ENCODE results near the gene CCDC92.

CCDC92 gene

DNA sequence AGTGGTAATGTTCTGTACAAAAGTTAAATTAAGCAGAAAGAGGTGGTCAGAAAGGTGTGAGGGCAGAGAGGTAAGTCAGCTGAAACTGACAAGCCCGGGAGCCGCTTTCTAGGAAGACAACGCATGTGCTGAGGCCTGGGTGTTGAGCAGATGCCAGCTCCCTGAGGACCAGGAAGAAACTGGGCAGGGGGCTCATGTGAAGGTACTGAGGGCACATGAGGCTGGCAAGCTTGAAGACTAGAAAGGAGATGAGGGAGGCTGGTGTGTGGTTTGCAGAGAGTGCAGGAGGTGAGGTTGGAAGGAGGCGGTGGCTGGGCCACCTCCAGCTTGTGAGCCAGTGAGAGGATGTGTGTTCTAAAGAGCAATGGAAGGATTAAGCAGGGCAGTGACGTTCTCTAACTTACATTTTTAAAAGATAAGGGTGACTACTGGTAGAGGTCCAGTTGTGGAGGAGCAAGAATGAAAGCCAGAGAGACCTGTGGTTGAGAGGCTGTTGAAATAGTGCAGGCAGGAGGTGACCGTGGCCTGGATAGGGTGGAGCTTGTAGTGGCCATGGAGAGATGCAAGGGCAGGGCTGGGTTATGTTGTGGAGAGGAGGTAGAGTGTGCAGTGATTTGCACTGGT is 29.5 kb upstream of the CCDC92 start:
- no peak for DNase-seq (ENCODE audit: low read depth in 2 of 2)

DNA sequence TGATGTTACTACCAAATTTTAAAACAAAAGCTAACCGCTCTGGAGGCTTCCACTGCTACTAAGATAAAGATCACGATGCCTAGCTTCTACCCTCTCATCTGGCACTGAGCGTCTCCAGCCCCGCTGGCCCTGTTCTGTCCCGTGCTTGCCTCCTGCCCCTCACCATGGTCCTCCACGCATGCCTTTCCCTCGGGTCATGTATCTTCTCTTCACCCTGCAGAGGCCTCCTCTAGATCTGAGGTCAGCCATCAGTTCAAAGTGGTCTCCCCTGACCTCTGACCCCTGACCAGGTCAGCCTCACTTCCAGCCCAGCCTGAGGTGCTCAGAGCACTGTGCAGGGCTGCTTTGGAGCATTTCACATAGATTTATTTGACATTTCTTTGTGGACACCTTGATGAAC is 28.7 kb upstream of the CCDC92 start:
- DNase-seq (ENCODE audit: low read depth in 2 of 2) = no peak

DNA sequence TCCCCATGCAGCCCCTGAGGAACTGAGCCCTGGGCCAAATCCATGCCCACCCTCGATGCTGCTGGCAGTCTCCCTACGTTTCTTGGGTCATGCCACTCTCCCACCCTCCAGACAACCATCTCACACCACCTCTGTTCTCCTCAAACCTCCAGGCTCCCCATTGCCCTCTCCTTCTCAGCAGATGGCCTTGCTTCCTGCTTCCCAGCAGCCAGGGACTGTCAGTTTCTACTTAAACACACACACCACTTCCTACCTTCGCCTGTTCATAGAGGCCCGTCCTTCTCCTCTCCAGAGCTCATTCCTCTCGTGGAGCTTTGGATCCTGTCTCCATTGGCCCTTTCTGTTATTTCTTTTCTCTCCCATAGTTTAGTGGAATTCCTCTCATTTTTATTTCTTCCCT is 27.5 kb upstream of the CCDC92 start:
- DNase-seq (ENCODE audit: low read depth in 2 of 2) = no peak

DNA sequence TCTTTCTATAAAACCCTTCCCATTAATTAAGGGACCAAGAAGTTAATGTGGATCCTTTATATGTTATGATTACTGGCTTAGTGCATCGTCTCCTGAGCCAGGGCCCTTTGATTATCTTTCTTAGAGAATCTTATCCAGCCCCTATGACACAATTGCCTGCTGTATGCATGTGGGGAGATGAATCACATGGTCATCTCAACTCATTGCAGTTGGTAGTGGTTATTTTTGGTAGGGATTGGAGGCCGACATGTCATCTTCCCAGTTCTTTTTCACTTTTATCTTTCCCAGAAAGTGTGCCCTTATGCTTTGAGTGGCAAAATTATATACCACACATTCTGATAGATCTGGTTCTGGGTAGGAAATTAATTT is 26.3 kb upstream of the CCDC92 start:
- DNase-seq (ENCODE audit: low read depth in 2 of 2) = no peak

DNA sequence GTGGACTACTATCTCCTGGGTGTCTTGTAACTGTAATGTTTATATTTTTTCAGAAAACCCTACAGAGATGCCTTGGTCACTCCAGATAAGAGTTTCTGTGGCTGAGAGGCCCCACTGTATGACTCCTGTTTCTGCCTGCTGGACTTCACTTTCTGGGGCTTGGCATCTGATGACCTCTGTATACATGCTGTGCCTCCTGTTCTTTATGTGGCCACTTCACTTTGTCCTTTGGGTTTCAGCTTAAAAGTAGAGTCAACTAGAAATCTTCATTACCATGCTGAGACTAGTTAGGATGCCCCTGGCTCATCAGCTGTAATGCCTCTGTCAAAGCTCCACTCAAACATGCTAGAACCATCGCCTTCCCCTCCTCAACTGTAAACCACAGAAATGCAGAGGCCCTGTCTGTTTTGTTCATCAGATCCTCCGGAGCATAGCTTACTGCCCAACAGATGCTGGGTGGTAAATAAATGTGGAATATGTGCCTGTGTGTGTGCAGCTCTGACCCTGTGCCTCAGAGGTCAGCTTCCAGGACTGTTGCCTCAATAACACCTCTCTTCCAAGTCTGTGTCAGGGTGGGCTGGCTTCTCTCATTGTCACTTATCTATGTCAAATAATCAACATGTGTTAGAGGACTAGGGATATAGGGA is 25.8 kb upstream of the CCDC92 start:
- DNase-seq (ENCODE audit: low read depth in 2 of 2) = no peak

DNA sequence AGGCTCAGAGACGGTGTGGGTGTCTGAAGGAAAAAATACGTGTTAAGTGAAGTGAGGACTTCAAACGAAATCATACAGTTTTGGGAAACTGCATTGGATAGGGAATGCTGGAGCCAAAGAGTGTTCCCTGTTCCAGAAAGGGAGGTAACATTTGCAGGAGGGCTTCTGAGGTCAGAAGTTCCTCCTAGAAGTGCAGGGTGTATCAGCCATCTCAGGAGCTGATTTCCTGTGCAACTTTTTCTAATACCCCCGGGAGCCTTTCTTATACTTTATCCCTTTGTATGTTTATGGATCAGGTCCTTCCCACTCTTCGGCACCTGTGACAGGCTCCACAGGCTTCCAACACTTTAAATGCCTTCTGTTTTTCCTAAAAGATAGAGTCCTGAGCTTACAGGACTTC is 25.3 kb upstream of the CCDC92 start:
- DNase-seq (ENCODE audit: low read depth in 2 of 2) = no peak

DNA sequence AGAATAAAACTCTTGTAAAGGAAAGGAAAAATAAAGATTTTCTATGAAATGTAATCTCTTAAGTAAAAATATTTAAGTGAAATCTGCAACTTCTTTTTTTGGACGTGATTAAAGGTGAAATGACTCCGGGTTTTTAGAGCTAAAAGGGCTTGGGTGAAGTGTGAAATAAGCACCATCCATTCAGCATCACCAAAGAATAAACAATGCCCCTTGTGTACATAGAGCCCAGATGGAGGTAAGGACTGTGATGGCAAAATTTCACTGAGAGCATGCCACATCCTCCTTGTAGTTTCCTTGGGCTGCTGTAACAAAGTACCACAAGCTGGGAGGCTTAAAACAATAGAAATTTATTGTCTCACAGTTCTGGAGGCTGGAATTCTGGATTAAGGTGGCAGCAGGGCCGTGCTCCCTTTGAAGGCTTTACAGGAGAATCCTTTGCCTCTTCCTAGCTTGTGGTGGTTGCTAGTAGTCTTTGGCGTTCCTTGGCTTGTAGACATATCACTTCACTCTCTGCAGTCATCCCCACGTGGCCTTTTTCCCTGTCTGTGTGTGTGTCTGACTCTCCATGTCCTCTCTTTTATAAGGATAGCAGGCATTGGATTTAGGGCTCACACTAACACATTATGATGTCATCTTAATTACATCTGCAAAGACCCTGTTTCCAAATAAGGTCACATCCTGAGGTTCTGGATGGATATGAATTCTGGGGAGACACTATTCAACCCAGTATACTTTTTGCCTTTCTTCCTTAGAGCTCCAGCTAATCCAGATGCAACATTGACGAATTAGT is 24.6 kb upstream of the CCDC92 start:
- no peak for DNase-seq (ENCODE audit: low read depth in 2 of 2)

DNA sequence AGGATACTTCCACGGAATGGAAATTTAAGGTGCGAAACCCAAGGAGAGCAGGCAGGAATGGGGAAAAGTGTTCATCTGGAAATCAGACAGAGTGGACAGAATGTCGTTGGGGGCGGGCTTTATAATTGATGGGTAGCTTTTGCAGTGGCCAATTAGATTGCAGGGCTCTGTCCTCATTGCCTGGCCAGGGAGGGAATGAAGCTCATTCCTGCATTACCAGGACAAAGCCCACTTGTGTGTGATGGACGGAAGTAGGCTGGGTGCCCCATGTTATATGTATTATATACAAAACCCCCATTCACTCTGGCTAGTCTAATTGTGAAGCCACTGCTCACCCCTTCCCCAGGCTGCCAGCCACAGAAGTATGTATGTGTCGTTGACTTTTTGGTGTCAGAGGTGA is 23.9 kb upstream of the CCDC92 start:
- no peak for DNase-seq (ENCODE audit: low read depth in 2 of 2)

DNA sequence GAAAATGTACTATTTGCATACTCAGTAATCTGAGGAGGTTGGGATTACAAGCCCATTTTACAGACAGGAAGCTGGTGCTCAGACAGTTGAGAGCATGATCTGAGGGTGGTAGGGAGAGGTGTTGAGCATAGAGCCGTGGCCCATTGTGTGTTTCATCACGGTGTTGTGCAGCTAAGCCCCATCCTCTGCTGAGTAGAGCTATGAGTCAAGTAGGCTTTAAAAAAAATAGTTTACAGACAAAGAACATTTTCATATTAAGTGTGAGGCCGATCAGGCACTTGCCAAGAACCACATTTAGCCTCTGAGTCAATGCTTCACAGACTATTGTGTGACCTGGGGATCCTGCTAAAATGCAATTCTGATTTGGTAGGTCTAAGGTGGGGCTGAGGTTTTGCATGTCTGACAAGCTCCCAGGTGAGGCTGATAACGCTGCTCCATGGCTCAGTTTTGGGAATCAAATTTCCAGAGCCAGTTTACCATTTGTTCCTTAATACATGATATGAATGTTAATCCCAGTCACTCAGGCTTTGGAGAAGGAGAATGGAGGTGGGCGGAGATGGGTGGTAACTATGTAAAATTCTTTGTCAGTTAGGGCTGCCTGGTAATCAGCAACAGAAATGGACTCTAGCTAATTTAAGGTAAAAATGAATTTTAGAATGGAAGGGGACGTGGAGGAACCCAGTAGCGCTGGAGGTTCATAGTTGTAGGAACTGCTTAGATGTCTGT is 22.6 kb upstream of the CCDC92 start:
- no peak for DNase-seq (ENCODE audit: low read depth in 2 of 2)

DNA sequence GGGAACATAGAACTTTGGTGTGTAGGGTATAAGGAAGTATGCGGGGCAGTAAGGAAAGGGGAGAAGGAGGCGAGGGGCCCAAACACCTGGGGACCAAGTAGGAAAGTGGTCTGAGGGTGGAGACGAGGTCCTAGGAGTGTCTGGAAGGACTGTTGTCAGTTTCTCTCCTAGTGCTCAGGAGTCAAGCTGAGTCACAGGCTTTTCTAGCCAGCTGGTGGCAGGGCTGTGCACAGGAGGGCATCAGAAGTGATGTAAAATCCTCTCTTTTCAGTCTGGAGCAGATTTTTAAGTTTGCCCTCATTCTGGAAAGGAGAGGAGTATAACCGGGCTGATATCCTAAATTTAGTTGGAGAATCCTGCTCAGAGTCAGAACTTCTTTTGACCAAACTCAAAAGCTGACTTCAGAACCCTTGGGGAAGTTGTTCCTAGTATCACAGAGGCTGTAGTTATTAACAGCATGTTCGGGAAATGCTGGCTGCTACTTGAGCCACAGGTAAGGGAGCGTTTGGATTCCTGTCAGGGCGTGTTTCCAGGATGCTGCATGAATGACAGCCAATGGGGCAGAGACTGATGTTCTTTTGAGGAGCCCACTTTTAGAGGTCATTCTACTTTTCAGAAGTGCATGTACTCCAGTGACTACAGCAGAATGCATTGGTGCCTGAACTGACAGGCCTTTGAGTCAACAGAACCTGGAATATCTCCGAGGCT is 19.6 kb upstream of the CCDC92 start:
- no peak for DNase-seq (ENCODE audit: low read depth in 2 of 2)

DNA sequence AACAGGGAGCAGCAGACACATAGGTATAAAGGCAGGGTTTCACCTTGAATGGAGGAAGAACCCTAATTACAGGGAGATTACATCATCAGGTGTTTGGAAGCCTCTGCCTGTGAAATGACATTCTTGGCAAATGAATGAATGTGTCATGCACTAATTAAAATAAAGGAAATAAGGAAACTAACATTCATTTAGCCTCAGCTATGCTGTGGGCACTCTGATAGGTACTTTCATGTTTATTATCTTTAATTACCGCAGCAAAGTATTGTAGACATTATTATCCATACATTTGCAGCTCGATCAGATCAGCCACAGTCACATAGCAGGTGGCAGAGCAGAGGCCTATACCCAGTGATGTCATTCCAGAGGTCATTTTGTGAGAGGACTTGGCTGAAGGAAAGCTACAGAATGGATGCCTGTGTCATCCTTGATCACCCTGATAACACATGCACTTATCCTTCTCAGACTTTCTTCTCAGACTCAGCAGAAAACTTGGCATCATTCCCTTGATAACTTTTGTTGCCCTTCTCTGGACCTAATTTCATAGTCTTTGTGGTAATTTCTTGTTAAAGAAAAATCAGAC is 18.8 kb upstream of the CCDC92 start:
- DNase-seq (ENCODE audit: low read depth in 2 of 2) = no peak

DNA sequence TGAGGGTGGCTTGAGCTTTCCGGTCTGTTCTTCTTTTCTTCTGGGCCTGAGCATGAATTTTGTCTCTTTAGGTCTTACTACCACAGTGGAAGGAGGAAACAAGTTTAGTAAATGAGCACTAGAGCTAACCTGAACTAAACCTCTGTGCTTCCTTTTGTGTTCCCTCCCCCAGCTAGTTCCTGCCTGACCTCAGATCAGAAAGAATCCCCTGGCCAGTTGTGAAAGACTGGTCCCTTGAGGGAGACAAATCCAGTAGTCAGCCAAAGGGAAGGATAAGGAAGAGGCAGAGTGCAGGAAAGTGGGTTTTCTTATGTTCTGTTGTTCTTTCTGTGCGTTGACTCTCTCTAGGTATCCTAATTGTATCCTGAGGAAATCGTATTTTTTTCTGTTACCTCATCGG is 17.9 kb upstream of the CCDC92 start:
- no peak for DNase-seq (ENCODE audit: low read depth in 2 of 2)

DNA sequence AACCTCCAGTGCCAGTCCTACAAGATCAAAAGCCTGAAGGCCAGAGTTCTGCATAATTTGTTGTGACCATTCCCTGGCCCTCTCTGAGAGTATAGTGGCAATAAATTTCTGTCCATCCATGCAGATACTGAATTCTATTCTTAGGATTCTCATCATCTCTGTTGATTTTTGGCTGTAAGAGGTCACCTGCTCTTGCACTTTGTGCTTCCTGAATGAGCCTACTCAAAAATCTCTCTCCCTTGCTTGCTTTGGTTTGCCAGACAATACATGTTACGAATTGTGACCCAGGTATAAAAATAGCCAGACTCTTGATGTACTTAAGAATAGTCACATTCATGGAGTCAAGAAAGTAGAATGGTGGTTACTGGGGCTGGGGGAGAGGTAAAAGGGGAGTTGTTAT is 17.1 kb upstream of the CCDC92 start:
- no peak for DNase-seq (ENCODE audit: low read depth in 2 of 2)

DNA sequence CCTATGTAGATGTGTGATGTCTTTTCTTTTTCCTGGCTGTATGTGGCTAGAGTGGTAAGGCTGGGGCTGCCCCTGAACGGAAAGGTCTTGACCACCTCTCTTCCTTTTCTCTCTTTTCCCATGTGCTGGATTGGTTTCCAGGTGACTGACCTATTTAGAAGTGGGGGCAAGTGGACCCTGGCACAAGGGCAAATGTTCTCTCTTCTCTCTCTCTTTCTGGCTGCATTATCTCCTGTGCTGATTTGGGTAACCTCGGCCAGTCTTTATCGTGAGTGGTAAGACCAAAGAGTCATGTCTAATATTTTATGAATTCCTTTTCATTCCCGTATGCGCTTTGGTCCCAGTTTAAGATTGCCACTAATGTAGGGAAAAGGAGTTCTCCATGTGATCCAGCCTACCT is 16.5 kb upstream of the CCDC92 start:
- DNase-seq (ENCODE audit: low read depth in 2 of 2) = no peak

DNA sequence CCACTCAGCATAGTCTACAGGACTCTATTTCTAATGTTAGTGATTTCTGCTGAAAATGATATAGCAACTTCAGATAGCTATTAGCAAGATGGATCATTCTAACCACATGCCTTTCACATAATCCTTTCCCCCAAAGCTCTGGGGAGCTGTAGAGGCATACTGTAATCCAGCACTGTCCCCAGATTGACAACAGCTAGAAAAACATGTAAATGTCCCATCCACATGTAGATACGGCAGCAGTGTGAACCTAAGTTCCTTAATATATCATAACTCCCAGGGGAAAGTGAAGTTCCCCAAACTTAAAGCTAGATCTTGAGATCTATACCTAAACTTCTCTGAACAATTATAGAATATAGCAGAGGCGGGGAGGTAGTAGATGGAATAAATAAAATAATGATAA is 14.4 kb upstream of the CCDC92 start:
- no peak for DNase-seq (ENCODE audit: low read depth in 2 of 2)

DNA sequence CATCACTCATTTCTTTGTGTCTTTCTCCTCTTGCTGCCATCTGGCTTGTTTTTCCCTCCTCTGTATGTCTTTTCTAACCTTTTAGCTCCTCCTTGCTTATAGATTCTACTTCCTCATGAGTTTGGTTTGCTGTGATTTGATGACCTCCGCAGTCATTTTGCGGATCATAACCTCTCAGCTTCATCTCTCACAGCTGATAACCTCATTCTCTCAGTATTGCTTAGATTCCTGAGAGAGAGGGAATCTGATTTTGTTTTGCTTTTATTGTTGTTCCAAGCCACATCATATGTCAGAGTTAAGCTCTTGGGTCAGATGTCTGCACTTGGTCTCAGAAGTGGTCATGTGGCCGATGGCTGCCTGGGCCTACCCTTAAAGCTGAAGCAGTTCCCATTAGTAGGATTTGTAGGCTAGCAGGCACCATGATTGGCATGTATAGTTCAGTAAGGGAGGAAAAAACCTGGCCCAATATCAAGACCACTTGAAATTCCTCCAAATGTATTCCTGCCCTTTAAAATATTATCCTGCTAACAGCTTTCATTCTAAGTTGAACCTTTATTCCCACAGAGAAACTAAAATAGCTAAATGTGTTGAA is 13.8 kb upstream of the CCDC92 start:
- DNase-seq (ENCODE audit: low read depth in 2 of 2) = no peak

DNA sequence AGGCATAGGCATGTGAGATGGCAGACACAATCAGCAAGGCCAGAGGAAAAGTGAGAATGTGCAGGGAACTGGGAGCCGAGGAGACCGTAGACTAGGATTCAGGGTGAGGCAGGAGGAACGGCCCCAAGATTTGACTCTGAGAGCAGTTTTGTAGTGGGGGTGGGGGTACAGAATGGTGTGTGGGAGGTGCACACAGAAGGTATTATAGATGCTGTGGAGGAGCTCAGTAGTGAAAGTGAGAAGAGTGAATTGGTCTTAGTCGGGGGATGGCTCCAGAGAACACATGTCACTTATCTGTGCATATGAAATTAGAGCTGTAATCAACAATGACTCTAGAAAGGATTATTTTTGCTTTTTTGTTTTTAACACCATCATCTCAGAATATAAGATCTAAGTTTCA is 12.3 kb upstream of the CCDC92 start:
- no peak for DNase-seq (ENCODE audit: low read depth in 2 of 2)

DNA sequence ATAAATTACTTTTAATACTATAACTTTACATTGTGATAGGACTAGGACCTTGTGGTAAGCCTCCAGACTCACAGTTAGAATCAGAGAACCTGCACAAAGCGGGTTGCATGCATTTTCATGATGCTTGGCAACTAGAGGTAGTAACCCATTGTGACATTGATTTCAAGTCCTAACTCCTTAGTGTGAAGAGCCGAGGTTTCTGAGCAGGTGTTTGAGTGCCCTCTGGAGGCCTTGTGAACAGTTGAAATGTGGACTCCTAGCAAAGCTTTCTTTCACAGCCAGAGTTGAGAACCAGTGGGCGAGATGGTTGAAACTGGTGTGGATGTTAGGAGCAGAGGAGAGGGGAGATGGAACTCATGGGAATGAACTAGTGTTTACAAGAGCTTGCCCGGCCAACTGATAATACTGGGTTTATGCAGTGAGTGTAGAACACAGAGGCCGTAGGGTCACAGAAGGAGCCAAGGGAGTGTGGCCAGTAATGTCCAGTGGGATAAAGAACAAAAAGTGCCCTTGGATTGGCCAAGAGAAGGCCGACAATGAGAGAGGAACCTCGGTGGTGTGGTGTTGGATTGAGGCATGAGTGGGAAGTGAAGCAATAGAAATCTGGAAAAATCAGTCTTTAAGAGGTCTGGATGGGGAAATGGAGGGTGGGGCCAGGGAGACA is 11.3 kb upstream of the CCDC92 start:
- peak in 1 of 2 donors; percentile 16 for DNase-seq (ENCODE audit: low read depth in 2 of 2)

DNA sequence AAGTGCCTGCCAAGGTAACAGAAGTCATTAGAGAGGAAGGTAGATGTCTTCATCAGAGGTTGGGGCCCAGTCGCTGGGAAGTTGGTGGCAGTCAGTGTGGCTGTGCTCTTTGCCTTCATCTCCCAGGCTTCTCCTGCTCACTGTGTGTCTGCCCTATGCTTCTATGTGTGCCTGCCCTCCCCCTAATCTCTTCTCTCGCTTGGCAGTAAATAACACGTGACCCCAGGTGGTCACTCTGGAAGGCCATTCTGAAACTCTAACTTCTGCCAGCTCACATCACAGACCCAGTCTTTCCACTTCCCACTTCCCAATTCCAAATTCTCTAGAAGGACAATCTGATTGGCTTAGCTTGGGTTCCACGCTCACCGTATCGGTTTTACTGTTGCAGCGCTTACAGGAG is 9.6 kb upstream of the CCDC92 start:
- no peak for DNase-seq (ENCODE audit: low read depth in 2 of 2)

DNA sequence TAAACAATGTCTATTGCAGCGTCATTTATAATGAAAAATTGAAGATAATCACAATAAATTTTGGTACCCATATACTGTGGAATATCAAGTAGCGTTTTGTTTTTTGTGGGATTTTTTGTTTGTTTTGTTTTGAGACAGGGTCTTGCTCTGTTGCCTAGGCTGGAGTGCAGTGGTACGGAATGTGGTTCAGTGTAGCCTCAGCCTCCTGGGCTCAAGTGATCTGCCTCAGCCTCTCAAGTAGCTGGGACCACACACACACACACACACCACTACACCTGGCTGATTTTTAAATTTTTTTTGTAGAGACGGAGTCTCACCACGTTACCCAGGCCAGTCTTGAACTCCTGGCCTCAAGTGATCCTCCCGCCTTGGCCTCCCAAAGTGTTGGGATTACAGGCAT is 6.9 kb upstream of the CCDC92 start:
- no peak for DNase-seq (ENCODE audit: low read depth in 2 of 2)
